DOHH2 (cell line): ENCODE data around the gene IQCB1.
A peak's percentile ranks its signal among the peaks of the same experiment; 100 is the strongest.
"Not testable (repeated sequence)": the region's sequence is repeated elsewhere in the genome, so short reads cannot be mapped to it uniquely, and the experiment has no call there.

Experiments used
- H3F3A ChIP-seq: fragments of 200-600 bp; sonication (generic), shearing (Covaris generic); 2 replicates; pipeline ENCODE4 v1.6.0; 2016; ENCODE audit warnings: antibody characterized with exemption, mild to moderate bottlenecking; ENCODE audit not compliant: control insufficient read depth, insufficient read depth
- H3K27ac ChIP-seq: fragments of 200-600 bp; sonication (generic); 2 replicates; pipeline ENCODE4 v1.5.1; 2014; ENCODE audit warnings: low read depth, mild to moderate bottlenecking, low read length, moderate library complexity
- H3K27me3 ChIP-seq: fragments of 200-600 bp; sonication (generic); 2 replicates; pipeline ENCODE4 v1.6.1; 2014; ENCODE audit warnings: mild to moderate bottlenecking, low read length, mixed read lengths; ENCODE audit not compliant: control insufficient read depth
- H3K36me3 ChIP-seq: fragments of 200-600 bp; sonication (generic); 2 replicates; pipeline ENCODE4 v1.6.1; 2014; ENCODE audit warnings: mild to moderate bottlenecking, low read length, moderate library complexity, mixed read lengths; ENCODE audit not compliant: control insufficient read depth
- H3K4me1 ChIP-seq: fragments of 200-600 bp; sonication (generic); 2 replicates; pipeline ENCODE4 v1.6.1; 2014; ENCODE audit warnings: mild to moderate bottlenecking, low read length, mixed read lengths; ENCODE audit not compliant: control insufficient read depth
- H3K4me2 ChIP-seq: fragments of 200-600 bp; sonication (generic); 2 replicates; pipeline ENCODE4 v1.6.0; 2014; ENCODE audit warnings: mild to moderate bottlenecking, low read length, moderate library complexity
- H3K4me3 ChIP-seq: fragments of 200-600 bp; sonication (generic); 2 replicates; pipeline ENCODE4 v1.5.1; 2014; ENCODE audit warnings: mild to moderate bottlenecking, low read length, mixed read lengths
- H3K79me2 ChIP-seq: fragments of 200-600 bp; sonication (generic); 2 replicates; pipeline ENCODE4 v1.6.1; 2014; ENCODE audit warnings: mild to moderate bottlenecking, low read length, mixed read lengths; ENCODE audit not compliant: control insufficient read depth
- H3K9me2 ChIP-seq: fragments of 200-600 bp; sonication (generic); replicated peaks from 2 replicates; pipeline ENCODE4 v1.6.1; 2014; ENCODE audit warnings: mild to moderate bottlenecking, low read length, mixed read lengths; ENCODE audit not compliant: control insufficient read depth
- H3K9me3 ChIP-seq: fragments of 200-600 bp; sonication (generic); 2 replicates; pipeline ENCODE4 v1.6.1; 2014; ENCODE audit warnings: antibody characterized with exemption, low read length, mixed read lengths; ENCODE audit not compliant: control insufficient read depth, insufficient read depth
- H4K20me1 ChIP-seq: fragments of 200-600 bp; sonication (generic); 2 replicates; pipeline ENCODE4 v1.6.0; 2014; ENCODE audit warnings: low read depth, mild to moderate bottlenecking, antibody characterized with exemption, low read length, moderate library complexity; ENCODE audit not compliant: control insufficient read depth, insufficient read depth
- CTCF ChIP-seq: fragments of 200-600 bp; sonication (generic); IDR thresholded peaks from one replicate; pipeline ENCODE4 v1.5.1; 2014; ENCODE audit warnings: antibody characterized with exemption, mild to moderate bottlenecking, low read depth, low read length; ENCODE audit not compliant: poor library complexity, severe bottlenecking
- EZH2phosphoT487 ChIP-seq: fragments of 200-600 bp; sonication (generic); IDR thresholded peaks from 2 replicates; pipeline ENCODE4 v1.6.1; 2017; ENCODE audit warnings: borderline replicate concordance, mild to moderate bottlenecking, antibody characterized with exemption, low read length, moderate library complexity, mixed read lengths

IQCB1 gene

DNA sequence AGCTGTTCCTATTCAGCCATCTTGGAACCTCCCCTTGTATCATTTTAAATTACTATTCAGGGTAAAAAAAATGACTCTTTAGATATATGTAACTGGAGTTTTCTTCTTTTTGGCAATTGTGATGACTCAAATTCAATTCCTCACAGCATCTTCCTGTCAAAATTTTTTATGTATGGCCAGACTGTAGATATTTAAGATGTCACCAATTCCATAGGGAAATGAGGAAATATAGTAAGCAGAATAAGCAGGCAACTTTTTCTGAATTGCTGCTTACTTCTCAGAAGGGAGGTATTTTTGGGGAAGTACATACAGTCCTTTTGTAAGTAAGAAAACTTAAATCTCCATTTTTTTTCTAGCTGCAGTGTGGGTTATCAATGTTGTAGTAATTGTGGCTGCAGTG lies 28.9 kb upstream of the IQCB1 start:
- H3F3A ChIP-seq, result 0 out of 2 replicates have a peak, but pooled peaks cover 3% of the 10 kb centered on the region
- H4K20me1 ChIP-seq, result no peaks in the 10 kb centered on the region
- peaks cover 10% of the 10 kb centered on the region for H3K4me1 ChIP-seq
- H3K79me2 ChIP-seq, result peaks cover 67% of the 10 kb centered on the region
- H3K27me3 ChIP-seq, result no peaks in the 10 kb centered on the region
- H3K4me2 ChIP-seq, result no peak overlapping the region
- peaks cover 60% of the 10 kb centered on the region for H3K36me3 ChIP-seq
- no peak overlapping the region for H3K27ac ChIP-seq
- no peak overlapping the region for H3K4me3 ChIP-seq
- H3K9me3 ChIP-seq, result no peaks in the 10 kb centered on the region
- no peaks in the 10 kb centered on the region for H3K9me2 ChIP-seq
- TF ChIP-seq EZH2phosphoT487 (no peak), CTCF (no peak)

- H3K9me2 ChIP-seq, H4K20me1 ChIP-seq, H3K4me3 ChIP-seq, H3K27ac ChIP-seq, H3K4me2 ChIP-seq, H3K9me3 ChIP-seq, H3K4me1 ChIP-seq, H3K27me3 ChIP-seq, H3F3A ChIP-seq: not testable (repeated sequence)
- peaks cover 70% of the 10 kb centered on the region for H3K79me2 ChIP-seq
- peaks cover 62% of the 10 kb centered on the region for H3K36me3 ChIP-seq
These were observed 28.4 kb upstream of the IQCB1 start for GRCh38 chr3:121863247-121863646.

- not testable (repeated sequence) for H3K27ac ChIP-seq, H3K4me3 ChIP-seq, H4K20me1 ChIP-seq, H3K27me3 ChIP-seq, H3K9me3 ChIP-seq, H3K4me1 ChIP-seq, H3K4me2 ChIP-seq, H3K9me2 ChIP-seq, H3F3A ChIP-seq
- peaks cover 88% of the 10 kb centered on the region for H3K79me2 ChIP-seq
- H3K36me3 ChIP-seq, result peaks cover 65% of the 10 kb centered on the region
These were observed 22.9 kb upstream of the IQCB1 start for GRCh38 chr3:121857778-121858177.

- no peak for TF ChIP-seq EZH2phosphoT487
- peak; percentile 63 for TF ChIP-seq CTCF
- H3K4me2 ChIP-seq, result no peak overlapping the region
- H3K27ac ChIP-seq, result no peak overlapping the region
- no peaks in the 10 kb centered on the region for H3K27me3 ChIP-seq
- no peaks in the 10 kb centered on the region for H3K9me3 ChIP-seq
- peaks cover 79% of the 10 kb centered on the region for H3K36me3 ChIP-seq
- H3K4me3 ChIP-seq, result no peak overlapping the region
- peaks cover 89% of the 10 kb centered on the region for H3K79me2 ChIP-seq
- H3K9me2 ChIP-seq, result no peaks in the 10 kb centered on the region
- H4K20me1 ChIP-seq, result no peaks in the 10 kb centered on the region
- H3K4me1 ChIP-seq, result no peaks in the 10 kb centered on the region
- H3F3A ChIP-seq, result no peaks in the 10 kb centered on the region
These were observed 20.7 kb upstream of the IQCB1 start for GRCh38 chr3:121855555-121855954.
